NOMO-1 treated with dmso at 0.1 percent for 144 hours (cell line): Measurements from ENCODE around the gene APOL3.
"Not testable (repeated sequence)": the region's sequence is repeated elsewhere in the genome, so short reads cannot be mapped to it uniquely, and the experiment has no call there.

ENCODE experiments used
- DNase-seq: peaks from one replicate; lab custom pipeline; 2025; ENCODE audit not compliant: unreplicated experiment; lab: John Stamatoyannopoulos, UW

The APOL3 gene

GRCh38 chr22:36160499-36160942 is at the start of gene APOL3:
APOL3 (minus strand) TSS chr22:36160755; CDS start chr22:36149055, 11,700 bp downstream.
- no peak for DNase-seq

DNA sequence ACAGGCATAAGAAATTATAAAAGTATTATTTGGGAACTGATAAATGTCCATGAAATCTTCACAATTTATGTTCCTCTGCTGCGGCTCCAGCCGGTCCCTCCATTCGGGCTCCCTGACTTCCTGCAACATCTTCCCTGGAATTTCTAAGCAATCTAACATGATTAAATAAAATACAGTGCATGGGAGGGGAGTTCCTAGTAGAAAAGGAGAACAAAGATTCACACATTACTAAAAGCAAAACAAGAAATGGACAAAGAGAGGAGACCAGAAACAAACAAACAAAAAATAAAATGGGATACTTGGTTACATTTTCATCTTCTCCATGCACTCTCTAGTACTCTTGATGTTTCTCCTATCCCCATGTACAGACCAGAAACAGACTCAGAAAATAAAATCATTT is 49.7 kb upstream of the APOL3 start:
- no peak for DNase-seq

DNA sequence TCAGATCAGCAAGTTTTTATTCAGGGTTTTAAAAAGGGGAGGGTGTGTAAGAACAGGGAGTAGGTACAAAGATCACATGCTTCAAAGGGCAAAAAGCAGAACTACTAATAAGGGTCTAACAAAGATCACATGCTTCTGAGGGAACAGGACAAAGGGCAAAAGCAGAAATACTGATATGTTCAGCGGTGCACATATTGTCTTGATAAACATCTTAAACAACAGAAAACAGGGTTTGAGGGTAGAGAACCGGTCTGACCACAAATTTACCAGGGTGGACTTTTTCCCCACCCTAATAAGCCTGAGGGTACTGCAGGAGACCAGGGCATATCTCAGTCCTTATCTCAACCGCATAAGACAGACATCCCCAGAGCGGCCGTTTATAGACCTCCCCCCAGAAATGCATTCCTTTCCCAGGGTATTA is 48.9 kb upstream of the APOL3 start:
- not testable (repeated sequence) for DNase-seq

GRCh38 chr22:36208914-36209313 is 48.4 kb upstream of the APOL3 start:
- DNase-seq: no peak

- DNase-seq: no peak
These were observed 47.7 kb upstream of the APOL3 start for GRCh38 chr22:36208162-36208765.

DNA sequence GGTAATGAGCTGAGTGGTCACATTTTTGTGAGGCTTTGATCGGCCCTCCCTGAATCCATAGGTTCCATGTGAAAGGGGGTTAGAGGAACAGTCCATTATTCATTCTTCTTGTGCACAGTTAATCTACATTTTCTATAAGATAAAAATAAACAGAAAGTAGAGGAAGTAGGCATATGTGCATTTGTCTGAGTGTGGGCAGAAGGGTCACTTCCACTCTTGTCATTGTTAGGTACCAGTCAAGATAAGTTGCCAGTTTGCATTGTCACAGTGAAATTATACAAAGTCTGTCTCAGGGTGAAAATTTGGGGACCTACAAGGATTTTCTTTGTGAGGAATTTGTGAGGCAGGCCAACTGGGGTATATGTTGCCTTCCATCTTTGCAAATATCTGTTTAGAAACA is 45.7 kb upstream of the APOL3 start:
- DNase-seq: no peak

DNA sequence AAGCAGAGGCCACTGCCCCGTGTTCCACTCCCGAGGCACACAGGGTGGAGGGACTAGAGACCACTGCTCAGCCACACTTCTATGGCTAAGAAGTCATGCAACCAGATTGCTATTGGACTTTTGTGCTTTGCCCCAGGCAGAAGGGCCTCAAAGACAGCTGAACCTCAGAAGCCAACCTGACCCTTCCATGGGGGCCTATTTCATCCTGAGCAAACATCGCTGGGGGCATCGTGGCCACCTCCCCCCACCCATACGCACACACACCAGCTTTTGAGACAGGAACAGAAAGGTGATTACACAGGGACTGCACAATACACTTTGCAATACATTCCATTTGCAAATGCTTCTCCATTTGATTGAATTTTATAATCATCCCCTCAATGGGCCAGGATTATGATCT is 45.0 kb upstream of the APOL3 start:
- not testable (repeated sequence) for DNase-seq

GRCh38 chr22:36204632-36205015 is 44.1 kb upstream of the APOL3 start:
- DNase-seq: no peak

DNA sequence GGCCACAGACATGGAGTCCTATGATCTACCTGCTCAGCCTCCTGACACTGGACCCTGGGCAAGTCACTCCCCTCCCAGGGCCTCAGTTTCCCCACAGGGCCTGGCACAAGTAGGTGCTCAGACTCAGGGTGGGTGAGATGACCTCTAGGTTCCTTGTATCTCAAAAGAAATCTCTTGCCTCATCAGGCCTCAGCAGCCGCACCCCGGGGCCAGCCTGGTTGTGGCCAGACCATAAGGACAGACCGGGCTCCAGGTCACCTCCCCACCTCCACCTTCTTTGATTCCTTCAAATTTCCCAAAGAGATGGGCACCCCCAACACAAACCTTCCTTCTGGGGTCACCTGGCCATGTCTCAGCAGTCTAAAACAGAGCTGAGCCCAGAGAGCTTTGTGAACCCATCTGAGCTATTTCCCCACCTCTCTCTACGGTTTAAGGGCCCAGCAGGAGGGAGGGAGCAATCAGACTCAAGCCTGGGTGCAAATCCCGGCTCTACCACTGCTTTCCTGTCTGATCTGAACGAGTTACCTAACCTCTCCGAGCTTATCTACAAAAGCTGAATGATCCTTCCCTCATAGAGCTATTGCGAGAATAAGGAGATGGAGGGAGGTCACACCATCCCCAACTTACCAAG is 43.6 kb upstream of the APOL3 start:
- no peak for DNase-seq

- DNase-seq: not testable (repeated sequence)
These were observed 42.9 kb upstream of the APOL3 start for GRCh38 chr22:36203441-36203840.

GRCh38 chr22:36202906-36203305 is 42.4 kb upstream of the APOL3 start:
- not testable (repeated sequence) for DNase-seq

DNA sequence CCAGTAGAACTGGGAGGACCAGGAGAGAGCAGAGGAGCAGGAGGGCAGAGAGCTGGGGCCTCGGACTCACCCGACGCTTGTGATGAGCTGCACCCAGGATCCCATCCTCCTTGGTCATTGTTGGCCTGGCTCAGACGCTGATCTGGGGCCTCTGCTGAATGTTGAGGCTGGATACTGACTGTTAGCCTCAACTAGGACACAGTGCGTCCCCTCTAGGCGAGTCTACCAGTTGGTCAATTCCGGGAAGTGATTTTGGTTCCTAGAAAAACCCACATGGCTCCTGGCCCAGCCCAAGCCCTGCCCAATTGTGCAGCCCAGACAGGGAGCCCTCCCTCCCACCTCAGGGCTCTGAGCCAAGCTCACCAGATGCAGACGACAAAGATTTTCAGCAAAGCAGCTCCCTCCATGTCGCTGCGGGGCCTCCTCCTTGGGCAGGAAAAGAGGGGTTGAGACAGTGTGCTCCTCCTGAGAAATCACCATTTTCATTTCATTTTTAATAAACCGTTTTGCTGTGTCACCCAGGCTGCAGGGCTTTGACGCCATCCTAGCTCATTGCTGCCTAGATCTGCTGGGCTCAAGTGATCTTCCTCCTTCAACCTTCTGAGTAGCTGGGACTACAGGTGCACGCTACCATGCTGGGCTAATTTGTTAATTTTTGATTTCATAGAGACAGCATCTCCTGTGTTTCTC is 41.2 kb upstream of the APOL3 start, which contains the start of gene APOL4:
TSS of gene APOL4 (minus strand) at position 180 of the 690 bp plus-strand sequence. CDS start at position 105, 75 bp downstream.
- no peak for DNase-seq

GRCh38 chr22:36201025-36201424 is 40.5 kb upstream of the APOL3 start:
- DNase-seq: not testable (repeated sequence)

DNA sequence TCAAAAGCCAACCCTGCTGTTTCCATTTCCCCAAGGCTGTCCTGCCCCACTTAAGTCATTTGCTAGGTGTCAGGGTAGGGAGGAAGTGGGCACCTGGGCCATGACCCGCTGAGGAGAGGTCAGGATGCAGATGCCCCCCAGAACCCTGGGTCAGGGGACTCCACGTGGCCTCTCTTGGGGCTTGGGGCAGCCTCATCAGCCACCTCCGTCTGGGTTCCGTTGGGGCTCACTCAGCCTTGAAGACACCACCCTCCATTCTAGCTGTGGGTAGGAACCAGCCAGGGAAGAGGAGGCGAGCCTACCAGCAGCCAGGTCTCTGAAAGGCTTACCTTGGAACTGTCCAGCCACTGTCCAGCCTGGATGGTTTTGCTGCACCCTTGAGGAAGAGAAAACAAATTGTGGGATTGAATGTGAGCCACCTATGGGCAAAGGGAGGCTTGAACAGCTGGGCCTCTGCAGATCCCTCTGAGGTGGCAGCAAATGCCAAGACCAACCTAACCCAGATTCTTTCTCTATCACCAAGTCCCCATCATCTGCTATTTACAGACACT is 38.5 kb upstream of the APOL3 start:
- no peak for DNase-seq

GRCh38 chr22:36198536-36198935 is 38.0 kb upstream of the APOL3 start:
- DNase-seq: no peak

GRCh38 chr22:36197514-36198146 is 37.1 kb upstream of the APOL3 start:
- no peak for DNase-seq

- no peak for DNase-seq
These were observed 36.5 kb upstream of the APOL3 start for GRCh38 chr22:36197065-36197440.

DNA sequence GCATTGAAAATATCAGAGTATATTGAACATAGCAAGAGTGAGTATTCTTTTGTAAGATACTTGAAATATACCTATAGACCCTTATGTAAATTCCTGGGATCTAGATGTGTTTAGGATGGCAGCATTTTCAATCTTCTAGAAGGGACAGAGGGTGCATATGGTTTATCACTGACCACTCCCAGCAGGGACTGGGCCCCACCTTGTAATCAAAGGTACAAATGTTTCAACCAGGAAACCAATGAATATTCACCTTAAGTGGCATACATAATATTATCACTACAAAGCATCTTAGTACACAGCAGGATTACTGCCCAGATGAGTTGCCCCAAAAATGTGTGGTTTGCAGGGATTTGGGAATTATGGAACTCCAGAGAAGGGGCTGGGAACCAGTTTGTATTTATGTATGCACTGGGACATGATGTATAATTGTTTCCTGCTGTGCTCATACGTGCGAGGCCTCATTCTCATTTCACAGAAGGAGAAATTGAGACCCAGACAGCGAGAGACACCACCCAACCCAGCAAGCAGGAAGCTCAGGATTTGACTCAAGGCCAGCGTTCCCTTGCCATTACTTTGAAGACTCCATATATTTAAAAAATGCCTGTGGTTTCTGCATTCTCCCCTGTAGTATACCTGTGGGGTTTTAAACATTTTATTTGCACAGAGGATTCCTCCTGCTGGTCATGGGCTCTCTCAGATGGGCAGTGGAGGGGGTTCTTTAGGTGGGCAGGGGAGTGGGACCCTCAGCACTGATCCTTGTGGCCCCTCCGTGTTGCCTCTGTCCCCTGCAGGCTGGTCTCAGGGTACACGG is 35.9 kb upstream of the APOL3 start:
- DNase-seq: no peak

DNA sequence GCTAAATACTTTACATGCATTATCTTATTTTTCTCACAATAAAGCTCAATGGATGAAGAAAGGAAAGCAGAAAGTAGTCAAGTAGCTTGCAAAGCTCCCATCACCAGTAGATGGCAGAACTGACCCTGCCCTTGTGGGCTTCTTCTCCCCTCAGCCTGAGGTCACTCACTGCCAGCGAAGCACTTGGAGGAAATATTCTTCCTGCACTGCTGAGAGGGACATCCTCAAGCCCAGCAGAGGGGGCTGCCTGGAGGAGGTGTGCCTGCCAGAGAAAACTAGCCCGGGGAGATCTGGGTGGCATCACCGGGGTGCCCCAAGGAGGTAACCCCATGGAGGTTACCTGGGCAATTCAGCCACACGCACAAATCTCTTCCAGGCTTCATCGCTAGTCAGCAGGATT is 34.4 kb upstream of the APOL3 start:
- DNase-seq: no peak

GRCh38 chr22:36194385-36194784 is 33.8 kb upstream of the APOL3 start:
- no peak for DNase-seq

- no peak for DNase-seq
These were observed 33.0 kb upstream of the APOL3 start for GRCh38 chr22:36193577-36193976.
